ENCODE results near the gene TPMT. TPM values are rescaled to one million over a fixed set of nuclear protein-coding genes. Genes with fewer than 3 reads are reported as not detected.
A peak's percentile ranks its signal among the peaks of the same experiment; 100 is the strongest.

Gene TPMT
- total RNA-seq, 1 experiment from 2014 or later, result 14.4 TPM

GRCh38 chr6:18155150-18155863, 430 bp upstream of the TPMT start, which contains the start of gene KDM1B:
Gene KDM1B, plus strand, starts transcription at chr6:18155422. Its CDS starts 4,474 bp downstream, at chr6:18159896.
- peak within 1 kb of the TSS; percentile 97 for H3K4me3 Mint-ChIP-seq
- H3K27me3 Mint-ChIP-seq (ENCODE audit: low read depth), result no peaks in the 10 kb centered on the region
- H3K27ac Mint-ChIP-seq, result peak within 1 kb of the TSS; percentile 99
- ChIA-PET POLR2A (interaction anchor here (0.5 to 0.6 kb wide), 2 partner anchors 35 to 105 kb away, joined by 3 read pairs; no protein-coding TSS in a partner anchor), CTCF (interaction anchor here (1.0 to 1.3 kb wide), 4 partner anchors 31 to 46 kb away, joined by 3 to 7 read pairs (median 4); partner anchors contain the start of gene NHLRC1)
- H3K9me3 Mint-ChIP-seq, result 0 out of 2 replicates have a peak, but pooled peaks cover 3% of the 10 kb centered on the region
- H3K4me1 Mint-ChIP-seq, result peaks cover 22% of the 10 kb centered on the region
- ATAC-seq (peak; percentile 96), DNase-seq (ENCODE audit: low spot score) (peak; percentile 99)
- peaks cover 14% of the 10 kb centered on the region for H3K36me3 Mint-ChIP-seq
- no peak for TF ChIP-seq ELF4 (CRISPR knock-in tag; IDR thresholded peaks at IDR 0.05; ENCODE audit: low read depth)
- TF ChIP-seq E2F1 (CRISPR knock-in tag; IDR thresholded peaks at IDR 0.05), result no peak
- no peak for TF ChIP-seq ZBTB21 (CRISPR knock-in tag; IDR thresholded peaks at IDR 0.05; ENCODE audit: borderline replicate concordance)
- TF ChIP-seq CREM (CRISPR knock-in tag; IDR thresholded peaks at IDR 0.05), result no peak
- TF ChIP-seq ZSCAN18 (CRISPR knock-in tag; IDR thresholded peaks at IDR 0.05), result no peak
- TF ChIP-seq, protein P1, sequence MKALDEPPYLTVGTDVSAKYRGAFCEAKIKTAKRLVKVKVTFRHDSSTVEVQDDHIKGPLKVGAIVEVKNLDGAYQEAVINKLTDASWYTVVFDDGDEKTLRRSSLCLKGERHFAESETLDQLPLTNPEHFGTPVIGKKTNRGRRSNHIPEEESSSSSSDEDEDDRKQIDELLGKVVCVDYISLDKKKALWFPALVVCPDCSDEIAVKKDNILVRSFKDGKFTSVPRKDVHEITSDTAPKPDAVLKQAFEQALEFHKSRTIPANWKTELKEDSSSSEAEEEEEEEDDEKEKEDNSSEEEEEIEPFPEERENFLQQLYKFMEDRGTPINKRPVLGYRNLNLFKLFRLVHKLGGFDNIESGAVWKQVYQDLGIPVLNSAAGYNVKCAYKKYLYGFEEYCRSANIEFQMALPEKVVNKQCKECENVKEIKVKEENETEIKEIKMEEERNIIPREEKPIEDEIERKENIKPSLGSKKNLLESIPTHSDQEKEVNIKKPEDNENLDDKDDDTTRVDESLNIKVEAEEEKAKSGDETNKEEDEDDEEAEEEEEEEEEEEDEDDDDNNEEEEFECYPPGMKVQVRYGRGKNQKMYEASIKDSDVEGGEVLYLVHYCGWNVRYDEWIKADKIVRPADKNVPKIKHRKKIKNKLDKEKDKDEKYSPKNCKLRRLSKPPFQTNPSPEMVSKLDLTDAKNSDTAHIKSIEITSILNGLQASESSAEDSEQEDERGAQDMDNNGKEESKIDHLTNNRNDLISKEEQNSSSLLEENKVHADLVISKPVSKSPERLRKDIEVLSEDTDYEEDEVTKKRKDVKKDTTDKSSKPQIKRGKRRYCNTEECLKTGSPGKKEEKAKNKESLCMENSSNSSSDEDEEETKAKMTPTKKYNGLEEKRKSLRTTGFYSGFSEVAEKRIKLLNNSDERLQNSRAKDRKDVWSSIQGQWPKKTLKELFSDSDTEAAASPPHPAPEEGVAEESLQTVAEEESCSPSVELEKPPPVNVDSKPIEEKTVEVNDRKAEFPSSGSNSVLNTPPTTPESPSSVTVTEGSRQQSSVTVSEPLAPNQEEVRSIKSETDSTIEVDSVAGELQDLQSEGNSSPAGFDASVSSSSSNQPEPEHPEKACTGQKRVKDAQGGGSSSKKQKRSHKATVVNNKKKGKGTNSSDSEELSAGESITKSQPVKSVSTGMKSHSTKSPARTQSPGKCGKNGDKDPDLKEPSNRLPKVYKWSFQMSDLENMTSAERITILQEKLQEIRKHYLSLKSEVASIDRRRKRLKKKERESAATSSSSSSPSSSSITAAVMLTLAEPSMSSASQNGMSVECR (CRISPR knock-in tag; IDR thresholded peaks at IDR 0.05; ENCODE audit: borderline replicate concordance), result 0 out of 2 replicates have a peak, but pooled peaks have one; percentile 47
- no peak for TF ChIP-seq HMGA2 (CRISPR knock-in tag; IDR thresholded peaks at IDR 0.05)
- no peak for TF ChIP-seq ZNF317 (CRISPR knock-in tag; IDR thresholded peaks at IDR 0.05; ENCODE audit: borderline replicate concordance, low read depth)
- TF ChIP-seq, protein P2, sequence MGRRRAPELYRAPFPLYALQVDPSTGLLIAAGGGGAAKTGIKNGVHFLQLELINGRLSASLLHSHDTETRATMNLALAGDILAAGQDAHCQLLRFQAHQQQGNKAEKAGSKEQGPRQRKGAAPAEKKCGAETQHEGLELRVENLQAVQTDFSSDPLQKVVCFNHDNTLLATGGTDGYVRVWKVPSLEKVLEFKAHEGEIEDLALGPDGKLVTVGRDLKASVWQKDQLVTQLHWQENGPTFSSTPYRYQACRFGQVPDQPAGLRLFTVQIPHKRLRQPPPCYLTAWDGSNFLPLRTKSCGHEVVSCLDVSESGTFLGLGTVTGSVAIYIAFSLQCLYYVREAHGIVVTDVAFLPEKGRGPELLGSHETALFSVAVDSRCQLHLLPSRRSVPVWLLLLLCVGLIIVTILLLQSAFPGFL (CRISPR knock-in tag; IDR thresholded peaks at IDR 0.05; ENCODE audit: borderline replicate concordance), result no peak
- peak; percentile 54 for TF ChIP-seq GABPB1 (CRISPR knock-in tag; IDR thresholded peaks at IDR 0.05)
- TF ChIP-seq, protein P3, sequence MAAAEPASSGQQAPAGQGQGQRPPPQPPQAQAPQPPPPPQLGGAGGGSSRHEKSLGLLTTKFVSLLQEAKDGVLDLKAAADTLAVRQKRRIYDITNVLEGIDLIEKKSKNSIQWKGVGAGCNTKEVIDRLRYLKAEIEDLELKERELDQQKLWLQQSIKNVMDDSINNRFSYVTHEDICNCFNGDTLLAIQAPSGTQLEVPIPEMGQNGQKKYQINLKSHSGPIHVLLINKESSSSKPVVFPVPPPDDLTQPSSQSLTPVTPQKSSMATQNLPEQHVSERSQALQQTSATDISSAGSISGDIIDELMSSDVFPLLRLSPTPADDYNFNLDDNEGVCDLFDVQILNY (CRISPR knock-in tag; IDR thresholded peaks at IDR 0.05), result peak; percentile 95
- no peak; the same call in 1 of the 2 replicates for TF ChIP-seq FOXP4 (CRISPR knock-in tag; IDR thresholded peaks at IDR 0.05)
- no peak for TF ChIP-seq SOX15 (CRISPR knock-in tag; IDR thresholded peaks at IDR 0.05)
- TF ChIP-seq ZNF219 (CRISPR knock-in tag; IDR thresholded peaks at IDR 0.05; ENCODE audit: borderline replicate concordance), result no peak
- TF ChIP-seq NR3C1 (CRISPR knock-in tag; conservative IDR thresholded peaks at IDR 0.05; ENCODE audit: low read depth), result no peak
- peak; percentile 92 for TF ChIP-seq SP1 (CRISPR knock-in tag; conservative IDR thresholded peaks at IDR 0.05)
- peak; percentile 37; the same call in 1 of the 2 replicates for TF ChIP-seq USF2 (CRISPR knock-in tag; IDR thresholded peaks at IDR 0.05)
- no peak for TF ChIP-seq ZNF121 (CRISPR knock-in tag; IDR thresholded peaks at IDR 0.05)
- TF ChIP-seq ATF3 (CRISPR knock-in tag; conservative IDR thresholded peaks at IDR 0.05), result no peak
- TF ChIP-seq CBFB (CRISPR knock-in tag; IDR thresholded peaks at IDR 0.05; ENCODE audit: low read depth), result no peak
- TF ChIP-seq ZNF671 (CRISPR knock-in tag; IDR thresholded peaks at IDR 0.05), result no peak
- TF ChIP-seq, protein P4, sequence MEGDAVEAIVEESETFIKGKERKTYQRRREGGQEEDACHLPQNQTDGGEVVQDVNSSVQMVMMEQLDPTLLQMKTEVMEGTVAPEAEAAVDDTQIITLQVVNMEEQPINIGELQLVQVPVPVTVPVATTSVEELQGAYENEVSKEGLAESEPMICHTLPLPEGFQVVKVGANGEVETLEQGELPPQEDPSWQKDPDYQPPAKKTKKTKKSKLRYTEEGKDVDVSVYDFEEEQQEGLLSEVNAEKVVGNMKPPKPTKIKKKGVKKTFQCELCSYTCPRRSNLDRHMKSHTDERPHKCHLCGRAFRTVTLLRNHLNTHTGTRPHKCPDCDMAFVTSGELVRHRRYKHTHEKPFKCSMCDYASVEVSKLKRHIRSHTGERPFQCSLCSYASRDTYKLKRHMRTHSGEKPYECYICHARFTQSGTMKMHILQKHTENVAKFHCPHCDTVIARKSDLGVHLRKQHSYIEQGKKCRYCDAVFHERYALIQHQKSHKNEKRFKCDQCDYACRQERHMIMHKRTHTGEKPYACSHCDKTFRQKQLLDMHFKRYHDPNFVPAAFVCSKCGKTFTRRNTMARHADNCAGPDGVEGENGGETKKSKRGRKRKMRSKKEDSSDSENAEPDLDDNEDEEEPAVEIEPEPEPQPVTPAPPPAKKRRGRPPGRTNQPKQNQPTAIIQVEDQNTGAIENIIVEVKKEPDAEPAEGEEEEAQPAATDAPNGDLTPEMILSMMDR (IDR thresholded peaks at IDR 0.05), result no peak

Measured in WTC11 (cell line).